Raji (cell line): ENCODE data around the gene LCNL1.

Experiments
- POLR2A ChIP-seq: IDR thresholded peaks from 2 replicates; pipeline ENCODE4 v1.6.1; 2011; ENCODE audit warnings: low read depth, low read length, control low read depth; ENCODE audit not compliant: insufficient read depth

Gene LCNL1

GRCh38 chr9:136962163-136962562, 20.6 kb upstream of the LCNL1 start:
- no peak for TF ChIP-seq POLR2A

DNA sequence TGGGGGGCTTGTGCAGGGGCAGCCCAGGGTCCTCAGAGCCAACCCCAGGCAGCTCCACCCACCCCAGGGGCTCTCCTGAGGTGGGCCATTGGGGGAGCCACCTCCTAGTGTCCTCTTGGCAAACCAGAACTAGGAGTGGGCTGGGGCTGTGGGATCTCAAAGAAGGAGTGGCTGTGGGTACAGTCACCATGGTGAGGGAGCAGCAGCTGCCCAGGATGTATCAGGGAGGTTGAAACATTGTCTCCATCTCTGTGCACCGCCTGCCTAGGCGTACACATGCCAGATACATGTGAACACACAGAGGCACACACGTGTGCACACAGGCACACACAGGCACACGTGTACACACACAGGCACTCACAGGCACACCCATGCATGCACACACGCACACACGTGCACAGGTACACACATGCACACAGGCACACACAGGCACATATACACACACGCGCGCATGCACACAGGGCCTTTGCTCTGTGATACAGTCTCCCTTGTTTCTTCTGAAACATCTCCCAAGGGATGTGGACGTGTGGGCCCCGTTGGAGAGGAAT, 20.0 kb upstream of the LCNL1 start:
- no peak for TF ChIP-seq POLR2A

DNA sequence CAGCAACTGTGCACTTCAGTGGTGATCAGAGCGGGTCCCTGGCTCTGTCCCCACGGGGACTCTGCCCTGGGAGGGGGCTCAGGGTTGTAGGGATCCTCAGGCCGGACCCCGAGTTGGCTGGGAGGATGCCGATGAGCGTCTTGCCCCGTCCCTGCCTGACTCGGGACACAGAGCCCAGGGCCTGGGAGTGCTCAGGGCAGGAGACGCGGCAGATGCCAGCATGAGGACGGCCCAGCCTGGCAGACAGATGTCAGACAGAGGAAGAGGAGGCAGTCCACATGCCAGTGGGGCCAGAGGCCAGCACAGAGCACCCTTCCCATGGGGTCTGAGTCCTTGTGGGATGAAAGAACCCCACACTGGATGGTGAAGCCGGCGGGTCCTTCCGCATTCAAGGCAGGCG, 19.5 kb upstream of the LCNL1 start:
- TF ChIP-seq POLR2A, result no peak

DNA sequence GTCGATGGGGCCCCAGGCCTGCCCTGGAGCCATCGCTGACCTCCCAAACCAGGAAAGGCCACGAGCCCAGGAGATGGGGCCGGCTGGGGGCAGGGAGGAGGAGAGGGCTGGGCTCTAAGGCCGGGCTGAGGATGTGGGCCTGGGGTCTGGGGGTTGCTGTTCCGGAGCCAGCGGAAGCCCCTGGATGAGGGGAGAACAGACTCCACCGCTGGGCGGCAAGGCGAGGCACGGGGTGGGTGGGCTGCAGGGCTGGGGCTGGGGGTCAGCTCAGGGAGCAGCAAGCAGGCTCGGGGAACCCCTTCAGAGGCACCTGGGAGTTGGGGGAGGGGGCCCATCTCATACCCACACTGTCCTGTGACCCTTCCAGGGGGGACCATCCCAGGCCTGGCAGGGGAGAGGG, 19.0 kb upstream of the LCNL1 start:
- no peak for TF ChIP-seq POLR2A

DNA sequence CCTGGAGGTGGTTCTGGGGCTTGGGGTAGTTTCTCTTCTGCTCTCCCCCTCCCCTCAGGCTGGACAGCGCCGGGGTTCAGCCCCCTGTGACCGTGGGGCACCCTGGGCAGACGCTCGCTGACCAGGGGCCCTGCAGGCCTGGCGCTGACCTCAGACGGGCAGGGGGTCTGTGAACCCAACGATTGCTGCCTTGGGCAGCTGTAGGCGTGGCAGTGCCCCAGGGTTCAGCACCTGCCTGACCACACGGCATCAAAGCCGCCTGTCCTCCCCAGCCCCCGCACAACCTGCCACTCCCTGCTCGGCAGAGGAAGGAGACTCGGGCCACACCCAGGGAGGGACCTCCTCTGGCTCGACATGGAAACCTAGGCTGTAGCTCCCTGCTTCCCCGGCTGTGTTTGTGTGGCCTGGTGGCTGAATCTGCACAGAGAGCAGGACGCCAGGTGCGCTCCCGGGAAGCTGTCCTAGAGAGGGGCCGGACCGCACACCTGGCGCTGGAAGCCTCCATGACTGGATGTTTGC, 18.6 kb upstream of the LCNL1 start:
- no peak for TF ChIP-seq POLR2A

- no peak for TF ChIP-seq POLR2A
Measured at GRCh38 chr9:136964833-136965422, 17.9 kb upstream of the LCNL1 start.

GRCh38 chr9:136965771-136966484, 16.9 kb upstream of the LCNL1 start:
- TF ChIP-seq POLR2A, result no peak

DNA sequence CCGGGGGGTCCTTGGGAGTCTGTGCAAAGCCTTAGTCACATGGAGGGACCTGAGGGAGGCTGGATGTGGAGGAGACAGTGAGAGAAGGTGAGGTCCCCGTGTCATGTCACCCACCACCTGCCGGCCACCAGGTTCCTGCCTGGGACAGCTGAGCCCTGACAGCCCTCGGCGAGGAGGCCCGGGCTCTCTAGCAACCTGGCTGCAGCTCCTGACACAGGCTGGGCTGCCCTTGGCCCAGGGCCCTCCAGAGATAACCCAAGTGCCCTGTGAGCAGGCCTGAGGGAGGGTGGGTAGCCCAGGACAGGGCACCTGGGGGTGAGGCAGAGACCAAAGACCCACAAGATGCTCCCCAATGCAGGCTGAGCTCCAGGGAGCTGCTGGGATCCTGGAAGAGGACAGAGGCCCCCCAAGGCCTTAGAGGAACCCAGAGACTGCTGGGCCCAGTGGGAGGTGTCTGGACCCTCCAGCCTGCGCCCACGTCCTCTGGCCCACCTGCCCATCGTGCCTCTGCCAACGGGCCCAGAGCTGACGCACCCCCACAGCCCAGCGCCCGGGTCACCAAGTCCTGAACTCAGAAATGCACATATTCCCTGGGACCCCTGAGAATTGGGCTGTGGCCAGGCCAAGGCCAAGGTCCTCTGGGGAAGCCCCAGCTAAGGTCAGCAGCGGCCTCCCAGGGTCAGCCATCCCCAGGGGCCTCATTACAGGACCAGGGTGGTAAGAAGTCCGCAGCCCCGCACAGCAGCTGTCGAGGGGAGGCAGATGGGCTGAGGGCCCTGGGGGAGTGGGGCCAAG, 14.3 kb upstream of the LCNL1 start:
- no peak for TF ChIP-seq POLR2A

- TF ChIP-seq POLR2A, result no peak
Measured at GRCh38 chr9:136969150-136969549, 13.6 kb upstream of the LCNL1 start.

DNA sequence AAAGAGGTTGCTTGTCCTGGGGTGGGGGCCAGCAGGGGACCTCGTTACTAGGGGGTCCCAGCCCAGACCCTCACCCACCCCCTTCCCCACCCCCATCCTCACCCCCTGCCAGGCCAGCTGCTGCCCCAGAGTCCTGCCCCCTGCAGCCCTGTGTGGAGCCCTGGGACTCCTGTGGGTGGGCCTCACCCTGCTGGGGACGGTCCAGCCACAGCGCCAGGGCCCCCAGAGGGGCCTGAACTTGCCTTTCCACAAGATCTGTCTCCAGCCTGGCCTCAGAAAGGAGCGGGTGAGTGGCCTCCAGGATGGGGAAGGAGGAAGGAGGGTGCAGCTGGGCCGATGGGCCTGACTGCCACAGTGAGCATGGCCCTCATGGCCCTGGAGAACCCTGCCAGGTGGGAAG, 13.0 kb upstream of the LCNL1 start:
- no peak for TF ChIP-seq POLR2A

DNA sequence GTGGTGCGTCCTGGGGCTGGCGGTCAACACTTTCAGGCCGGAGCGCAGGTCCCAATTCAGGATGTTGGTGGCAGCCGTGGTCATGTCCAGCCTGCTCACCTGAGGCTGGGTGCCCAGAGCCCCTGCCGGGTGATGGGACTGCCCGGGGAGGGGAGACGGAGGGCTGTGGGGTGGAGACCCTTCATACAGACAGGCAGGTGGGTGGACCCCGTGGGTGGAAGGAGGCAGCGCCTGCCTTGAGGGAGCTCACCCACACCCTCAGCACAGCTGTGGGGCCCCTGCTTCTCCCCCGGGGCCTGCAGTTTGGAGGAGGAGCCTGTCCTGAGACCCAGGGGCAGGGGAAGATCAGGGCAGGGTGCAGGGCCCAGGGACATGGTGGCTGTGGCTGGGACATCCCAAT, 12.4 kb upstream of the LCNL1 start:
- TF ChIP-seq POLR2A, result no peak

- no peak for TF ChIP-seq POLR2A
Measured at GRCh38 chr9:136971746-136972145, 11.0 kb upstream of the LCNL1 start.

GRCh38 chr9:136972335-136972734, 10.5 kb upstream of the LCNL1 start:
- no peak for TF ChIP-seq POLR2A

- TF ChIP-seq POLR2A, result no peak
Measured at GRCh38 chr9:136972743-136973142, 10.1 kb upstream of the LCNL1 start.
